CD4-positive, alpha-beta T cell (primary cell): ENCODE data around the gene RILPL1. TPM values are rescaled to one million over a fixed set of nuclear protein-coding genes. Genes with fewer than 3 reads are reported as not detected.
"Not testable (repeated sequence)": the region's sequence is repeated elsewhere in the genome, so short reads cannot be mapped to it uniquely, and the experiment has no call there.

Experiments
- ATAC-seq: fragments of 200-7000 bp; cut with Tn5 transposase; one replicate; pipeline ENCODE4 v1.10.0; 2022; ENCODE audit warnings: mild to moderate bottlenecking; ENCODE audit not compliant: poor library complexity
- CTCF ChIA-PET: fragments of 350-600 bp; sonication (Branson Sonifier 250); formaldehyde crosslinking; loops from one replicate; lab custom pipeline; 2021; ENCODE audit warnings: antibody characterized with exemption, inconsistent platforms; lab: Charles Lee
- POLR2A ChIA-PET: fragments of 350-600 bp; sonication (Branson Sonifier 250); formaldehyde crosslinking; loops from one replicate; lab custom pipeline; 2021; ENCODE audit warnings: antibody characterized with exemption, inconsistent platforms; lab: Charles Lee
- DNase-seq, 14 experiments: peaks; one replicate each; pipeline ENCODE4 v3.0.0-alpha.2; 2013 to 2020; ENCODE audit warnings: mixed read lengths in 2 of 14
- H3K27ac ChIP-seq, 2 donors: one replicate each; pipeline versions ENCODE4 v1.5.1 to v1.7.0; 2013; ENCODE audit warnings: low read length in 2 of 2, low read depth in 1 of 2, mild to moderate bottlenecking in 1 of 2
- H3K27me3 ChIP-seq, 2 experiments: 1 replicate in 1 of 2; 2 replicates in 1 of 2; pipeline versions ENCODE4 v1.6.1 to v1.7.0; 2013; ENCODE audit warnings: low read length in 2 of 2, control low read depth in 1 of 2, mild to moderate bottlenecking in 1 of 2, moderate library complexity in 1 of 2; ENCODE audit not compliant: insufficient read depth in 2 of 2, control insufficient read depth in 1 of 2
- H3K36me3 ChIP-seq: one replicate; pipeline ENCODE4 v1.6.1; 2013; ENCODE audit warnings: low read length, control low read depth; ENCODE audit not compliant: insufficient read depth
- H3K4me1 ChIP-seq: one replicate; pipeline ENCODE4 v1.6.1; 2013; ENCODE audit warnings: low read length, control low read depth; ENCODE audit not compliant: insufficient read depth
- H3K4me3 ChIP-seq: one replicate; pipeline ENCODE4 v1.5.1; 2013; ENCODE audit warnings: mild to moderate bottlenecking, low read length, moderate library complexity
- H3K9me3 ChIP-seq, 2 experiments: 1 replicate in 1 of 2; 2 replicates in 1 of 2; pipeline versions ENCODE4 v1.6.1 to v1.7.0; 2013; ENCODE audit warnings: low read length in 2 of 2, mild to moderate bottlenecking in 2 of 2, control low read depth in 1 of 2, moderate library complexity in 1 of 2; ENCODE audit not compliant: control insufficient read depth in 1 of 2, insufficient read depth in 1 of 2
- H3K27ac Mint-ChIP-seq: one replicate; pipeline ENCODE4 v1.8.0; 2020; ENCODE audit warnings: mixed read lengths
- H3K27me3 Mint-ChIP-seq: one replicate; pipeline ENCODE4 v1.8.0; 2021; ENCODE audit warnings: mixed read lengths
- H3K36me3 Mint-ChIP-seq: one replicate; pipeline ENCODE4 v1.8.0; 2021; ENCODE audit warnings: low read depth, mixed read lengths
- H3K4me1 Mint-ChIP-seq: one replicate; pipeline ENCODE4 v1.8.0; 2021; ENCODE audit warnings: low read depth, mixed read lengths
- H3K4me3 Mint-ChIP-seq: one replicate; pipeline ENCODE4 v1.8.0; 2020; ENCODE audit warnings: mild to moderate bottlenecking, mixed read lengths
- H3K9me3 Mint-ChIP-seq: one replicate; pipeline ENCODE4 v1.8.0; 2020; ENCODE audit warnings: mixed read lengths
- CTCF ChIP-seq: fragments of 200-600 bp; IDR thresholded peaks from one replicate; pipeline ENCODE4 v1.8.0; 2022; ENCODE audit warnings: antibody characterized with exemption, mild to moderate bottlenecking
- intact Hi-C, 2 experiments: fragments of 100-400 bp; cut with DNase I in 1 of 2; cut with micrococcal nuclease in 1 of 2; formaldehyde crosslinking; loops; one replicate each; pipeline versions ENCODE4 v1.15.1 to v1.9.0; 2023 to 2025; cut with DNase I, micrococcal nuclease
- total RNA-seq, 174 experiments: library from RNA in 2 of 174; stranded (reverse) in 2 of 174; gene quantifications; one replicate each; pipeline ENCODE4 v1.2.3 and lab custom pipeline; 2021 to 2026

RILPL1 gene
- total RNA-seq, 2 experiments from 2014 or later: 3.3 to 3.4 TPM

- Mint-ChIP-seq H3K9me3 (no peaks in the 10 kb centered on the region), H3K4me1 (peaks cover 20% of the 10 kb centered on the region), H3K36me3 (peaks cover 9% of the 10 kb centered on the region), H3K27me3 (no peaks in the 10 kb centered on the region), H3K27ac (peak overlapping the region; percentile 40), H3K4me3 (peak overlapping the region; percentile 4)
- intact Hi-C loops: no loop called here
- Histone ChIP-seq H3K27me3 (no peaks in the 10 kb centered on the region), H3K9me3 (no peaks in the 10 kb centered on the region), H3K27ac (no peak overlapping the region), H3K4me3 (no peak overlapping the region), H3K36me3 (peaks cover 3% of the 10 kb centered on the region), H3K4me1 (peaks cover 14% of the 10 kb centered on the region)
- ATAC-seq: no peak
- ChIA-PET POLR2A (no interaction called here), CTCF (interaction anchor here (1.2 kb wide), 1 partner anchor 17 kb away, joined by 4 read pairs; no protein-coding TSS in a partner anchor)
- DNase-seq: no peak
- no peak for TF ChIP-seq CTCF
These were observed 80.4 kb downstream of the RILPL1 start for GRCh38 chr12:123453165-123453564.

GRCh38 chr12:123452276-123452550, 81.3 kb downstream of the RILPL1 start:
- H3K4me3 Mint-ChIP-seq: not testable (repeated sequence)

GRCh38 chr12:123450636-123451035, 82.9 kb downstream of the RILPL1 start:
- peaks cover 3% of the 10 kb centered on the region for H3K36me3 ChIP-seq
- H3K27me3 Mint-ChIP-seq: no peaks in the 10 kb centered on the region
- H3K9me3 ChIP-seq: no peaks in the 10 kb centered on the region
- H3K4me1 ChIP-seq: peaks cover 31% of the 10 kb centered on the region
- peaks cover 5% of the 10 kb centered on the region for H3K36me3 Mint-ChIP-seq
- H3K27ac Mint-ChIP-seq: peak overlapping the region; percentile 19
- no peak overlapping the region for H3K4me3 Mint-ChIP-seq
- ATAC-seq (no peak), DNase-seq (no peak)
- no peaks in the 10 kb centered on the region for H3K27me3 ChIP-seq
- intact Hi-C loops: no loop called here
- no peaks in the 10 kb centered on the region for H3K9me3 Mint-ChIP-seq
- ChIA-PET CTCF (no interaction called here), POLR2A (interaction anchor here (1.5 to 3.6 kb wide), 2 partner anchors 13 to 19 kb away, joined by 3 to 43 read pairs; partner anchors contain the start of gene RILPL2)
- no peak overlapping the region for H3K27ac ChIP-seq
- no peak overlapping the region for H3K4me3 ChIP-seq
- H3K4me1 Mint-ChIP-seq: peaks cover 23% of the 10 kb centered on the region
- no peak for TF ChIP-seq CTCF

More at GRCh38 chr12:123452276-123452550, 81.3 kb downstream of the RILPL1 start:
- peaks cover 16% of the 10 kb centered on the region for H3K4me1 Mint-ChIP-seq
- intact Hi-C loops, H3K27me3 ChIP-seq, H3K27me3 Mint-ChIP-seq, H3K4me3 ChIP-seq, H3K27ac Mint-ChIP-seq, H3K36me3 Mint-ChIP-seq, ATAC-seq, H3K27ac ChIP-seq, H3K9me3 Mint-ChIP-seq, H3K36me3 ChIP-seq, DNase-seq, H3K9me3 ChIP-seq: not testable (repeated sequence)
- H3K4me1 ChIP-seq: peaks cover 20% of the 10 kb centered on the region
- POLR2A ChIA-PET: interaction anchor here (1.1 to 1.7 kb wide), 3 partner anchors 17 to 87 kb away, joined by 4 to 8 read pairs (median 6); partner anchors contain the start of gene SBNO1
- CTCF ChIA-PET: interaction anchor here (0.6 to 1.2 kb wide), 3 partner anchors 16 to 930 kb away, joined by 3 to 4 read pairs (median 3); no protein-coding TSS in a partner anchor

- Mint-ChIP-seq H3K27ac (peak overlapping the region; percentile 67), H3K36me3 (peaks cover 5% of the 10 kb centered on the region), H3K9me3 (no peaks in the 10 kb centered on the region), H3K4me3 (no peak overlapping the region), H3K27me3 (no peaks in the 10 kb centered on the region), H3K4me1 (peaks cover 28% of the 10 kb centered on the region)
- Histone ChIP-seq H3K4me1 (peaks cover 38% of the 10 kb centered on the region), H3K9me3 (no peaks in the 10 kb centered on the region), H3K27me3 (no peaks in the 10 kb centered on the region), H3K36me3 (peaks cover 3% of the 10 kb centered on the region), H3K27ac (no peak overlapping the region), H3K4me3 (no peak overlapping the region)
- intact Hi-C loops: no loop called here
- no peak for TF ChIP-seq CTCF
- ChIA-PET CTCF (no interaction called here), POLR2A (interaction anchor here (1.5 to 3.6 kb wide), 3 partner anchors 12 to 86 kb away, joined by 3 to 43 read pairs (median 3); partner anchors contain the start of gene RILPL2)
- no peak for ATAC-seq
- no peak for DNase-seq
These were observed 83.7 kb downstream of the RILPL1 start for GRCh38 chr12:123449856-123450255.
